Neural cell (in vitro differentiated cells): Measurements from ENCODE around the gene PIK3R1. TPM values are rescaled to one million over a fixed set of nuclear protein-coding genes. Genes with fewer than 3 reads are reported as not detected.

Source experiments
- H2AFZ ChIP-seq: fragments of 200-600, 300-800 bp; sonication (generic), shearing (Covaris generic); 2 replicates; pipeline ENCODE4 v1.6.0; 2014; ENCODE audit warnings: low read depth, mild to moderate bottlenecking, antibody characterized with exemption, low read length, moderate library complexity
- H3F3A ChIP-seq: fragments of 200-600 bp; shearing (Covaris generic); 2 replicates; pipeline ENCODE4 v1.6.1; 2016; ENCODE audit warnings: mild to moderate bottlenecking, moderate library complexity, mixed read lengths, antibody characterized with exemption, low read length; ENCODE audit not compliant: insufficient read depth, poor library complexity, severe bottlenecking
- H3K27ac ChIP-seq: fragments of 200-600, 300-800 bp; sonication (generic), shearing (Covaris generic); 2 replicates; pipeline ENCODE4 v1.5.1; 2014; ENCODE audit warnings: mild to moderate bottlenecking, low read length, moderate library complexity
- H3K27me3 ChIP-seq: fragments of 300-800, 200-600 bp; sonication (generic), shearing (Covaris generic); 2 replicates; pipeline ENCODE4 v1.6.0; 2014; ENCODE audit warnings: mild to moderate bottlenecking, low read depth, low read length, moderate library complexity; ENCODE audit not compliant: insufficient read depth
- H3K36me3 ChIP-seq: fragments of 300-800, 200-600 bp; sonication (generic), shearing (Covaris generic); 2 replicates; pipeline ENCODE4 v1.5.1; 2014; ENCODE audit warnings: mild to moderate bottlenecking, antibody characterized with exemption, low read length, moderate library complexity; ENCODE audit not compliant: insufficient read depth
- H3K4me2 ChIP-seq: fragments of 300-800, 200-600 bp; sonication (generic), shearing (Covaris generic); 2 replicates; pipeline ENCODE4 v1.6.0; 2014; ENCODE audit warnings: mild to moderate bottlenecking, low read length
- H3K4me3 ChIP-seq: fragments of 300-800, 200-600 bp; sonication (generic), shearing (Covaris generic); 2 replicates; pipeline ENCODE4 v1.5.1; 2014; ENCODE audit warnings: mild to moderate bottlenecking, low read length, moderate library complexity
- H3K79me2 ChIP-seq: fragments of 200-600 bp; shearing (Covaris generic); replicated peaks from 2 replicates; pipeline ENCODE4 v1.6.0; 2014; ENCODE audit warnings: mild to moderate bottlenecking, low read length, moderate library complexity; ENCODE audit not compliant: insufficient read depth
- H3K9ac ChIP-seq: fragments of 300-800, 200-600 bp; sonication (generic), shearing (Covaris generic); 2 replicates; pipeline ENCODE4 v1.6.1; 2016; ENCODE audit warnings: mild to moderate bottlenecking, low read length, mixed read lengths
- H3K9me2 ChIP-seq: fragments of 200-600 bp; shearing (Covaris generic); 2 replicates; pipeline ENCODE4 v1.6.1; 2016; ENCODE audit warnings: mild to moderate bottlenecking, low read length, mixed read lengths; ENCODE audit not compliant: insufficient read depth
- H3K9me3 ChIP-seq: fragments of 200-600, 300-800 bp; sonication (generic), shearing (Covaris generic); 2 replicates; pipeline ENCODE4 v1.6.1; 2016; ENCODE audit warnings: mild to moderate bottlenecking, mixed run types, low read length, moderate library complexity, mixed read lengths
- H4K20me1 ChIP-seq: fragments of 200-600 bp; shearing (Covaris generic); 2 replicates; pipeline ENCODE4 v1.6.1; 2016; ENCODE audit warnings: mild to moderate bottlenecking, mixed run types; ENCODE audit not compliant: insufficient read depth
- EP300 ChIP-seq: fragments of 450-650 bp; conservative IDR thresholded peaks from 2 replicates; pipeline ENCODE4 v1.6.1; 2014; ENCODE audit warnings: antibody characterized with exemption, mild to moderate bottlenecking, moderate library complexity; ENCODE audit not compliant: poor library complexity, severe bottlenecking
- EZH2 ChIP-seq: fragments of 200-600, 300-800 bp; shearing (Covaris generic), sonication (generic); IDR thresholded peaks from 2 replicates; pipeline ENCODE4 v1.6.1; 2014; ENCODE audit warnings: antibody characterized with exemption, low read length, borderline replicate concordance, mild to moderate bottlenecking; ENCODE audit not compliant: insufficient read depth, poor library complexity, severe bottlenecking
- MXI1 ChIP-seq: fragments of 450-650 bp; conservative IDR thresholded peaks from 2 replicates; pipeline ENCODE4 v1.6.1; 2014; ENCODE audit warnings: antibody characterized with exemption, mild to moderate bottlenecking; ENCODE audit not compliant: poor library complexity, severe bottlenecking
- POLR2AphosphoS5 ChIP-seq: IDR thresholded peaks from 2 replicates; pipeline ENCODE4 v1.6.1; 2012
- RAD21 ChIP-seq: fragments of 450-650 bp; conservative IDR thresholded peaks from 2 replicates; pipeline ENCODE4 v1.6.1; 2014; ENCODE audit warnings: antibody characterized with exemption, mild to moderate bottlenecking, moderate library complexity
- SMC3 ChIP-seq: fragments of 450-650 bp; conservative IDR thresholded peaks from 2 replicates; pipeline ENCODE4 v1.6.1; 2014; ENCODE audit warnings: antibody characterized with exemption, mild to moderate bottlenecking, moderate library complexity; ENCODE audit not compliant: poor library complexity
- TAF1 ChIP-seq: IDR thresholded peaks from 2 replicates; pipeline ENCODE4 v1.6.1; 2012; ENCODE audit warnings: low read depth
- polyA plus RNA-seq: library from polyadenylated mRNA; depleted of rRNA; stranded (reverse); fragments of >200 nt; gene quantifications from 2 replicates; pipeline ENCODE4 v1.2.3, GENCODE V29; 2014
- TF ChIP-seq, protein P1 (sequence below): fragments of 450-650 bp; IDR thresholded peaks from 2 replicates; pipeline ENCODE4 v1.5.1; 2014; ENCODE audit warnings: antibody characterized with exemption, mild to moderate bottlenecking, moderate library complexity; ENCODE audit not compliant: poor library complexity, severe bottlenecking
- TF ChIP-seq, protein P2 (sequence below): IDR thresholded peaks from 2 replicates; pipeline ENCODE4 v1.6.1; 2012; ENCODE audit warnings: borderline replicate concordance

The PIK3R1 gene
- polyA plus RNA-seq, 1 donor from 2014 or later, result 41.9 TPM

DNA sequence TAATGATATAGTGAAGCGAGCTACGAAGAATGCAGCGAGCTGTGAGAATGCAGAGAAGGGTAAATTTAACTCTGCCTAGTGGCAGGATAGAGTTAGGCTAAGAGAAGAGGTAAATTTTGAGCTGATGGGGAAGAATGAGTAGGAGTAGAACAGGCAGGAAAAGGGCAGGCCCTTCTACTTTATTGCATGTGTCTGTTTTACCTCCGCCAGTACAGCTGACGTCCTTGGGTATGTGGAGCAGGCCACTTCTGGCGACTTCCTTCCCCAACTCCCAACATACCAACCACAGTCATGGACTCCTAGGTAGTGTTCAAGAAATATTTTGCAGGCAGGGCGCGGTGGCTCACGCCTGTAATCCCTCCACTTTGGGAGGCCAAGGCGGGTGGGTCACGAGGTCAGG is 37.9 kb upstream of the PIK3R1 start:
- H3K27me3 ChIP-seq, result no peaks in the 10 kb centered on the region
- no peaks in the 10 kb centered on the region for H3K9me3 ChIP-seq
- no peak for TF ChIP-seq SMC3
- TF ChIP-seq EZH2, result no peak
- no peak for TF ChIP-seq MXI1
- TF ChIP-seq RAD21, result no peak
- TF ChIP-seq TAF1, result no peak
- TF ChIP-seq, protein P1, sequence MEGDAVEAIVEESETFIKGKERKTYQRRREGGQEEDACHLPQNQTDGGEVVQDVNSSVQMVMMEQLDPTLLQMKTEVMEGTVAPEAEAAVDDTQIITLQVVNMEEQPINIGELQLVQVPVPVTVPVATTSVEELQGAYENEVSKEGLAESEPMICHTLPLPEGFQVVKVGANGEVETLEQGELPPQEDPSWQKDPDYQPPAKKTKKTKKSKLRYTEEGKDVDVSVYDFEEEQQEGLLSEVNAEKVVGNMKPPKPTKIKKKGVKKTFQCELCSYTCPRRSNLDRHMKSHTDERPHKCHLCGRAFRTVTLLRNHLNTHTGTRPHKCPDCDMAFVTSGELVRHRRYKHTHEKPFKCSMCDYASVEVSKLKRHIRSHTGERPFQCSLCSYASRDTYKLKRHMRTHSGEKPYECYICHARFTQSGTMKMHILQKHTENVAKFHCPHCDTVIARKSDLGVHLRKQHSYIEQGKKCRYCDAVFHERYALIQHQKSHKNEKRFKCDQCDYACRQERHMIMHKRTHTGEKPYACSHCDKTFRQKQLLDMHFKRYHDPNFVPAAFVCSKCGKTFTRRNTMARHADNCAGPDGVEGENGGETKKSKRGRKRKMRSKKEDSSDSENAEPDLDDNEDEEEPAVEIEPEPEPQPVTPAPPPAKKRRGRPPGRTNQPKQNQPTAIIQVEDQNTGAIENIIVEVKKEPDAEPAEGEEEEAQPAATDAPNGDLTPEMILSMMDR, result no peak
- TF ChIP-seq EP300, result no peak
- H3K79me2 ChIP-seq, result no peaks in the 10 kb centered on the region
- no peak overlapping the region for H3K4me3 ChIP-seq
- no peak overlapping the region for H3K27ac ChIP-seq
- H2AFZ ChIP-seq, result no peak overlapping the region
- no peaks in the 10 kb centered on the region for H4K20me1 ChIP-seq
- no peaks in the 10 kb centered on the region for H3F3A ChIP-seq
- H3K9ac ChIP-seq, result no peak overlapping the region
- no peak overlapping the region for H3K4me2 ChIP-seq
- no peaks in the 10 kb centered on the region for H3K9me2 ChIP-seq
- no peaks in the 10 kb centered on the region for H3K36me3 ChIP-seq

DNA sequence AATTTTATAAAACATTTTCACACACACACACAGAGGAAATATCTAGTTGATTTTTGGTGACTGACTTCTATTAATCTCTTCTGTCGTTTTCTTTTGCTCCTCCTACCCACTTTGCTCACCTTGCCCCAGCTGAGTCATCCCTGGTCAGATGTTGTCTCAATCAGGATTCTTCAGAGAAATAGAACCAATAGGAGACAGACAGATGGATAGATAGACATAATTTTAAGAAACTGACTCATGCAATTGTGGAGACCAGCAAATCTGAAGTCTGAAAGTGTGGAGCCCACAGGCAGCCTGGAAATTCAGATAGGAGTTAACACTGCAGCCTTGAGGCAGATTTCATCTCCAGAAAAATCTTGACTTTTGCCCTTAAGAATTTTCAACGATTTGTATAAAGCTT is 37.0 kb upstream of the PIK3R1 start:
- H3K36me3 ChIP-seq, result no peaks in the 10 kb centered on the region
- H3K27me3 ChIP-seq, result no peaks in the 10 kb centered on the region
- H2AFZ ChIP-seq, result no peak overlapping the region
- H3K27ac ChIP-seq, result no peak overlapping the region
- no peak overlapping the region for H3K9ac ChIP-seq
- H3K4me2 ChIP-seq, result no peak overlapping the region
- no peaks in the 10 kb centered on the region for H4K20me1 ChIP-seq
- H3K4me3 ChIP-seq, result no peak overlapping the region
- no peaks in the 10 kb centered on the region for H3F3A ChIP-seq
- H3K9me2 ChIP-seq, result no peaks in the 10 kb centered on the region
- no peaks in the 10 kb centered on the region for H3K79me2 ChIP-seq
- H3K9me3 ChIP-seq, result no peaks in the 10 kb centered on the region
- no peak for TF ChIP-seq RAD21
- TF ChIP-seq EZH2, result no peak
- no peak for TF ChIP-seq MXI1
- TF ChIP-seq, protein P2, sequence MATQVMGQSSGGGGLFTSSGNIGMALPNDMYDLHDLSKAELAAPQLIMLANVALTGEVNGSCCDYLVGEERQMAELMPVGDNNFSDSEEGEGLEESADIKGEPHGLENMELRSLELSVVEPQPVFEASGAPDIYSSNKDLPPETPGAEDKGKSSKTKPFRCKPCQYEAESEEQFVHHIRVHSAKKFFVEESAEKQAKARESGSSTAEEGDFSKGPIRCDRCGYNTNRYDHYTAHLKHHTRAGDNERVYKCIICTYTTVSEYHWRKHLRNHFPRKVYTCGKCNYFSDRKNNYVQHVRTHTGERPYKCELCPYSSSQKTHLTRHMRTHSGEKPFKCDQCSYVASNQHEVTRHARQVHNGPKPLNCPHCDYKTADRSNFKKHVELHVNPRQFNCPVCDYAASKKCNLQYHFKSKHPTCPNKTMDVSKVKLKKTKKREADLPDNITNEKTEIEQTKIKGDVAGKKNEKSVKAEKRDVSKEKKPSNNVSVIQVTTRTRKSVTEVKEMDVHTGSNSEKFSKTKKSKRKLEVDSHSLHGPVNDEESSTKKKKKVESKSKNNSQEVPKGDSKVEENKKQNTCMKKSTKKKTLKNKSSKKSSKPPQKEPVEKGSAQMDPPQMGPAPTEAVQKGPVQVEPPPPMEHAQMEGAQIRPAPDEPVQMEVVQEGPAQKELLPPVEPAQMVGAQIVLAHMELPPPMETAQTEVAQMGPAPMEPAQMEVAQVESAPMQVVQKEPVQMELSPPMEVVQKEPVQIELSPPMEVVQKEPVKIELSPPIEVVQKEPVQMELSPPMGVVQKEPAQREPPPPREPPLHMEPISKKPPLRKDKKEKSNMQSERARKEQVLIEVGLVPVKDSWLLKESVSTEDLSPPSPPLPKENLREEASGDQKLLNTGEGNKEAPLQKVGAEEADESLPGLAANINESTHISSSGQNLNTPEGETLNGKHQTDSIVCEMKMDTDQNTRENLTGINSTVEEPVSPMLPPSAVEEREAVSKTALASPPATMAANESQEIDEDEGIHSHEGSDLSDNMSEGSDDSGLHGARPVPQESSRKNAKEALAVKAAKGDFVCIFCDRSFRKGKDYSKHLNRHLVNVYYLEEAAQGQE, result no peak
- TF ChIP-seq, protein P1, result no peak
- TF ChIP-seq SMC3, result no peak
- no peak for TF ChIP-seq TAF1
- TF ChIP-seq POLR2AphosphoS5, result no peak
- TF ChIP-seq EP300, result no peak
